Caco-2 (cell line): Measurements from ENCODE around the gene BABAM2. TPM values are rescaled to one million over a fixed set of nuclear protein-coding genes. Genes with fewer than 3 reads are reported as not detected.

ENCODE experiments used
- BruUV-seq: library from RNA; stranded (reverse); fragments of 400-500 nt; replicated peaks from 2 replicates; lab custom pipeline; 2021; lab: Mats Ljungman, UMichigan
- CTCF ChIA-PET: fragments of 300-600 bp; sonication (Branson Sonifier 250); formaldehyde crosslinking; loops from one replicate; lab custom pipeline; 2022; ENCODE audit warnings: antibody characterized with exemption; lab: Charles Lee
- POLR2A ChIA-PET: fragments of 300-600 bp; sonication (Branson Sonifier 250); formaldehyde crosslinking; loops from one replicate; lab custom pipeline; 2022; ENCODE audit warnings: antibody characterized with exemption; lab: Charles Lee
- DNase-seq, 2 experiments: peaks; one replicate each; pipeline versions ENCODE4 v3.0.0 to v3.0.0-alpha.2; 2020 to 2022
- H3K27me3 ChIP-seq: replicated peaks from 2 replicates; pipeline ENCODE4 v1.6.0; 2011; ENCODE audit warnings: low read length; ENCODE audit not compliant: control insufficient read depth, insufficient read depth
- H3K36me3 ChIP-seq: 2 replicates; pipeline ENCODE4 v1.5.1; 2011; ENCODE audit warnings: low read length; ENCODE audit not compliant: control insufficient read depth, insufficient read depth
- H3K4me1 ChIP-seq: fragments of 250-450 bp; sonication (Bioruptor Pico); 2 replicates; pipeline ENCODE4 v1.5.1; 2020; ENCODE audit warnings: mild to moderate bottlenecking
- H3K4me3 ChIP-seq: 2 replicates; pipeline ENCODE4 v1.5.1; 2011; ENCODE audit warnings: low read depth, mild to moderate bottlenecking, control low read depth, low read length
- H3K9me3 ChIP-seq: fragments of 250-450 bp; sonication (Bioruptor Pico); 2 replicates; pipeline ENCODE4 v1.5.1; 2020; ENCODE audit warnings: mild to moderate bottlenecking, moderate library complexity
- H3K27ac Mint-ChIP-seq: one replicate; pipeline ENCODE4 v1.8.0; 2022; ENCODE audit warnings: mixed read lengths; ENCODE audit not compliant: unreplicated experiment
- H3K27me3 Mint-ChIP-seq: one replicate; pipeline ENCODE4 v1.8.0; 2022; ENCODE audit warnings: mixed read lengths; ENCODE audit not compliant: insufficient read depth, unreplicated experiment
- H3K36me3 Mint-ChIP-seq: one replicate; pipeline ENCODE4 v1.8.0; 2022; ENCODE audit warnings: mild to moderate bottlenecking, mixed read lengths; ENCODE audit not compliant: insufficient read depth, unreplicated experiment
- H3K4me1 Mint-ChIP-seq: one replicate; pipeline ENCODE4 v1.8.0; 2022; ENCODE audit warnings: low read depth, mixed read lengths; ENCODE audit not compliant: unreplicated experiment
- H3K4me3 Mint-ChIP-seq: one replicate; pipeline ENCODE4 v1.8.0; 2022; ENCODE audit warnings: mild to moderate bottlenecking, moderate library complexity, mixed read lengths; ENCODE audit not compliant: unreplicated experiment
- H3K9me3 Mint-ChIP-seq: one replicate; pipeline ENCODE4 v1.8.0; 2022; ENCODE audit warnings: mixed read lengths; ENCODE audit not compliant: unreplicated experiment
- CTCF ChIP-seq, 2 experiments: fragments of 200-600 bp in 1 of 2; IDR thresholded peaks; 1 replicate in 1 of 2; 2 replicates in 1 of 2; pipeline versions ENCODE4 v1.5.1 to v1.8.0; 2011 to 2022; ENCODE audit warnings: antibody characterized with exemption in 1 of 2, control low read depth in 1 of 2, inconsistent platforms in 1 of 2, low read depth in 1 of 2, low read length in 1 of 2, mild to moderate bottlenecking in 1 of 2, moderate library complexity in 1 of 2; ENCODE audit not compliant: insufficient read depth in 1 of 2, severe bottlenecking in 1 of 2, unreplicated experiment in 1 of 2
- intact Hi-C: fragments of 100-400 bp; cut with micrococcal nuclease; formaldehyde crosslinking; loops from one replicate; pipeline ENCODE4 v1.10.0; 2022; ENCODE audit not compliant: unreplicated experiment
- total RNA-seq: library from RNA; stranded (reverse); gene quantifications from 2 replicates; pipeline ENCODE4 v1.2.3, GENCODE V29; 2022

BABAM2 gene
- total RNA-seq, 1 experiment from 2014 or later: 57.3 TPM

- POLR2A ChIA-PET: no interaction called here
- intact Hi-C loops: no loop called here
- DNase-seq: no peak
- no peaks in the 10 kb centered on the region for H3K9me3 Mint-ChIP-seq
- BruUV-seq: no TSS peak
- no peaks in the 10 kb centered on the region for H3K9me3 ChIP-seq
- H3K36me3 ChIP-seq: peaks cover 4% of the 10 kb centered on the region
- peaks cover 7% of the 10 kb centered on the region for H3K36me3 Mint-ChIP-seq
- CTCF ChIA-PET: no interaction called here
- H3K27ac Mint-ChIP-seq: peak overlapping the region; percentile 12
- TF ChIP-seq CTCF (IDR thresholded peaks at IDR 0.05; ENCODE audit: insufficient read depth in 1 of 2, low read depth in 1 of 2, low read length in 1 of 2, severe bottlenecking in 1 of 2, unreplicated experiment in 1 of 2): no peak
- peaks cover 16% of the 10 kb centered on the region for H3K4me1 Mint-ChIP-seq
- H3K4me3 Mint-ChIP-seq: no peak overlapping the region
- H3K27me3 Mint-ChIP-seq: no peaks in the 10 kb centered on the region
- no peaks in the 10 kb centered on the region for H3K27me3 ChIP-seq
- H3K4me1 ChIP-seq: peaks cover 20% of the 10 kb centered on the region
- H3K4me3 ChIP-seq: no peak overlapping the region
These were observed 445.1 kb downstream of the BABAM2 start for GRCh38 chr2:28335666-28336065.

- intact Hi-C loops: no loop called here
- Histone ChIP-seq H3K36me3 (peaks cover 4% of the 10 kb centered on the region), H3K27me3 (no peaks in the 10 kb centered on the region), H3K4me3 (no peak overlapping the region), H3K9me3 (no peaks in the 10 kb centered on the region), H3K4me1 (peaks cover 20% of the 10 kb centered on the region)
- Mint-ChIP-seq H3K27me3 (no peaks in the 10 kb centered on the region), H3K9me3 (no peaks in the 10 kb centered on the region), H3K36me3 (peaks cover 7% of the 10 kb centered on the region), H3K4me1 (peaks cover 16% of the 10 kb centered on the region), H3K4me3 (no peak overlapping the region), H3K27ac (peak overlapping the region; percentile 12)
- CTCF ChIA-PET: no interaction called here
- TF ChIP-seq CTCF (IDR thresholded peaks at IDR 0.05; ENCODE audit: insufficient read depth in 1 of 2, low read depth in 1 of 2, low read length in 1 of 2, severe bottlenecking in 1 of 2, unreplicated experiment in 1 of 2): no peak
- POLR2A ChIA-PET: no interaction called here
- DNase-seq: no peak
- no TSS peak for BruUV-seq
These were observed 445.9 kb downstream of the BABAM2 start for GRCh38 chr2:28336264-28336980.

GRCh38 chr2:28336982-28337627 is 446.6 kb downstream of the BABAM2 start:
- Mint-ChIP-seq H3K4me1 (peaks cover 21% of the 10 kb centered on the region), H3K9me3 (no peaks in the 10 kb centered on the region), H3K27me3 (no peaks in the 10 kb centered on the region), H3K27ac (peak overlapping the region; percentile 11), H3K4me3 (no peak overlapping the region), H3K36me3 (peaks cover 7% of the 10 kb centered on the region)
- Histone ChIP-seq H3K4me3 (no peak overlapping the region), H3K36me3 (peaks cover 4% of the 10 kb centered on the region), H3K27me3 (no peaks in the 10 kb centered on the region), H3K4me1 (peaks cover 23% of the 10 kb centered on the region), H3K9me3 (no peaks in the 10 kb centered on the region)
- ChIA-PET CTCF (no interaction called here), POLR2A (no interaction called here)
- no peak for TF ChIP-seq CTCF (IDR thresholded peaks at IDR 0.05; ENCODE audit: insufficient read depth in 1 of 2, low read depth in 1 of 2, low read length in 1 of 2, severe bottlenecking in 1 of 2, unreplicated experiment in 1 of 2)
- intact Hi-C loops: no loop called here
- DNase-seq: no peak
- BruUV-seq: no TSS peak
